ENCODE measurements around the gene NLGN4Y. TPM values are rescaled to one million over a fixed set of nuclear protein-coding genes. Genes with fewer than 3 reads are reported as not detected.

NLGN4Y gene
- total and polyA plus RNA-seq, 10 donors = 0.35 to 11.1 (median 1.8) TPM; not detected in 6

DNA sequence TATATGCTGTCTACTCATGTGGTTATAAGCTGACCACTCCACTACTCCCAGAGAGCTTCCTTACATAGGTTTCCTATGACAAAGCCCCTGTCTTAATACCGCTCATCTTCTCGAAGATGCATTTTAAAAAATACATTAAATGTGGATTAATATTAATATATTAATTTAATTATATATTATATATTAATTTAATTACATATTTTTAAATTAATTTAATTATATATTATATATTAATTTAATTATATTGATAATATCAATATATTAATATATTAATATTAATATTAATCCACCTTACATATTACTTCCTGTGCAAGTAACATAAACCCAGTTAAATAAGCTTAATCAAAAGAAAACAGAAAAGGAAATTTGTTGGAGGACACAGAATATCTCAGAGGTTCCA lies 19.7 kb upstream of the NLGN4Y start:
- Histone ChIP-seq H3K27me3 (replicated peaks in 1 of 7) (no peaks in the 10 kb centered on the region), H3K27ac (no peak overlapping the region), H3K36me3 (no peaks in the 10 kb centered on the region), H3K4me1 (no peaks in the 10 kb centered on the region), H3K9me3 (no peaks in the 10 kb centered on the region), H3K4me3 (no peak overlapping the region)
- TF ChIP-seq, protein P1, sequence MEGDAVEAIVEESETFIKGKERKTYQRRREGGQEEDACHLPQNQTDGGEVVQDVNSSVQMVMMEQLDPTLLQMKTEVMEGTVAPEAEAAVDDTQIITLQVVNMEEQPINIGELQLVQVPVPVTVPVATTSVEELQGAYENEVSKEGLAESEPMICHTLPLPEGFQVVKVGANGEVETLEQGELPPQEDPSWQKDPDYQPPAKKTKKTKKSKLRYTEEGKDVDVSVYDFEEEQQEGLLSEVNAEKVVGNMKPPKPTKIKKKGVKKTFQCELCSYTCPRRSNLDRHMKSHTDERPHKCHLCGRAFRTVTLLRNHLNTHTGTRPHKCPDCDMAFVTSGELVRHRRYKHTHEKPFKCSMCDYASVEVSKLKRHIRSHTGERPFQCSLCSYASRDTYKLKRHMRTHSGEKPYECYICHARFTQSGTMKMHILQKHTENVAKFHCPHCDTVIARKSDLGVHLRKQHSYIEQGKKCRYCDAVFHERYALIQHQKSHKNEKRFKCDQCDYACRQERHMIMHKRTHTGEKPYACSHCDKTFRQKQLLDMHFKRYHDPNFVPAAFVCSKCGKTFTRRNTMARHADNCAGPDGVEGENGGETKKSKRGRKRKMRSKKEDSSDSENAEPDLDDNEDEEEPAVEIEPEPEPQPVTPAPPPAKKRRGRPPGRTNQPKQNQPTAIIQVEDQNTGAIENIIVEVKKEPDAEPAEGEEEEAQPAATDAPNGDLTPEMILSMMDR (IDR thresholded peaks at IDR 0.05 in 8 of 11, conservative IDR thresholded peaks at IDR 0.05 in 3 of 11) = no peak
- TF ChIP-seq POLR2AphosphoS5 (IDR thresholded peaks at IDR 0.05) (no peak), POLR2A (IDR thresholded peaks at IDR 0.05) (no peak)
- intact Hi-C loops (cut with DNase I; ENCODE audit: low total_unique reads) = no loop called here
- WGBS, 5 donors = 86 to 98% (median 95%) methylated on average over 2 of the region's 2 CpGs; no CpG with 5 or more reads in 2 of the 5 donors
- no peak for DNase-seq

DNA sequence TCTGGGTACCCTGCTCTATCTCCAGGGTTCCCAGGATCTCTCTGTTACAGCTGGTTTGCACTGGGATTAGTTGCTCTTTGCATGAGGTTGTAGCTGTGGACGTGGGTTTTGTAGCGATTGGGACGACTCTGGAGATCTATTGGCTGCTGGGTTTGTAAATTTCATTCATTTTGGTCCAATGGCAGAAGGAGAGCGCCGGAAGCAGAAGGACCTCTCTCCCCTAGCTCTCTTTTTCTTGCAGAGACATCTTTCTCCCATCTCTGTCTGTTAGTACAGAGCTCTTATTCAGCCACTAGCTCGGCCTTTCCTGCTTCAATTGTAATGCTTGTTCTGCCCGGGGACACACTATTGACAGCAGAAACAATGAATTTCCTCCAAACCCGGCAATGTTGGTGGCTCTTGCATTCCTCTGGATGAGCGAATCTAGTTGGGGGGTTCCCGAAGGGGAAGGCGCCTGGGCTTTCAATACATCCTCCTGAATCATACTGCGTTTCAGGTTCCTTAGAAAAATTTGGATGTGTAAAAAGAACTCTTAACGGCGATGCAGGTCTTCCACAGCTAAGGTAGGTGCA lies 1.9 kb upstream of the NLGN4Y start:
- Histone ChIP-seq H3K27me3 (replicated peaks in 1 of 7) (peaks cover 0 to 36% (median 0%) of the 10 kb centered on the region in 7 donors), H3K27ac (no peak overlapping the region), H3K36me3 (no peaks in the 10 kb centered on the region), H3K9me3 (no peaks in the 10 kb centered on the region), H3K4me3 (no peak overlapping the region), H3K4me1 (no peaks in the 10 kb centered on the region)
- intact Hi-C loops (cut with DNase I; ENCODE audit: low total_unique reads) = no loop called here
- no peak for DNase-seq
- 5 to 8% (median 5%) methylated on average over 14 of the region's 14 CpGs; no CpG with 5 or more reads in 2 of the 5 donors for WGBS, 5 donors
- TF ChIP-seq, protein P1 (IDR thresholded peaks at IDR 0.05 in 8 of 11, conservative IDR thresholded peaks at IDR 0.05 in 3 of 11) = no peak
- TF ChIP-seq POLR2AphosphoS5 (IDR thresholded peaks at IDR 0.05) (no peak), POLR2A (IDR thresholded peaks at IDR 0.05) (no peak)

DNA sequence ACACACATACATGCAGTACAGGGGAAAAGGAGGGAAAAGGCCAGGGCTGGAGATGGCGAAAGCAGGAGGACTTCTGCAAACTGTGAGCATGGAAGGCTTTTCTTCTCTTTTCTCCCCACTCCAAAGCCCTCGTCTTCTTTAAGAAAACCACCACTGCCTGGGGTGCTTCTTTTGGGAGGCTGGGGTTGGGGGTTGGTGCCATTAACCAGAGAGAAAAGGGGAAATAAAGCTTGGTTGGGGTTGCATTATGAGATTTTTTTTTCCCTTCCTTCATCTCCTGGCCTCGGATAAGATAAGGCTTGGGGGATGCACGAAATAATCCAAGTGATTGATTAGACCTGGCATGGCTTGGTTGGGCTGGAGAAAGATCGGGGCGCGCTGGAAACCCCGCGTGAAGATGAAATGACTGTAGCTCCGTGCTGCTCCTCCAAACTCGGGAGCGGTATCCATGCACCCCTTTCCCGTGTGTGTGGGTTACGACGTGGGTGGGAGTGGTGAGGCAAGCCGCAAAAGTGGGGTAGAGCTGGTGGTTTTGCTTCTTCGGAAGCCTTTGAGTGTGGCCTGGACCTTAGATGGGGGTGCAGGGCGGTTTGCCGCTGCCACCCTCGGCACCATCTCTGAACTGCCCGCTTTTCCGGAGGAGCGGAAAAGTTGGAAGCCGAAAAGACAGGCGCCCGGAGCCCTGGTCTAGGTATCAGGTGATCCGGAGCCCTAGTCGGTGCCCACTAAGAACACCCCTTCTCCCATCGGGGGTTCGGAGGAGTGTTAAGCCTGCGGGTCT lies 648 bp upstream of the NLGN4Y start:
- peaks cover 0 to 36% (median 0%) of the 10 kb centered on the region in 7 donors for H3K27me3 ChIP-seq (replicated peaks in 1 of 7)
- no peaks in the 10 kb centered on the region for H3K36me3 ChIP-seq
- DNase-seq = no peak
- intact Hi-C loops (cut with DNase I; ENCODE audit: low total_unique reads) = no loop called here
- H3K27ac ChIP-seq = no peak overlapping the region
- TF ChIP-seq POLR2AphosphoS5 (IDR thresholded peaks at IDR 0.05) = no peak
- TF ChIP-seq, protein P1 (IDR thresholded peaks at IDR 0.05 in 8 of 11, conservative IDR thresholded peaks at IDR 0.05 in 3 of 11) = no peak
- no peaks in the 10 kb centered on the region for H3K4me1 ChIP-seq
- H3K4me3 ChIP-seq = peak overlapping the region in 3 of 8 donors; percentile 25 to 43 (median 37)
- WGBS, 5 donors = 3 to 7% (median 6%) methylated on average over 12 to 31 of the region's 31 CpGs; no CpG with 5 or more reads in 2 of the 5 donors
- H3K9me3 ChIP-seq = no peaks in the 10 kb centered on the region

DNA sequence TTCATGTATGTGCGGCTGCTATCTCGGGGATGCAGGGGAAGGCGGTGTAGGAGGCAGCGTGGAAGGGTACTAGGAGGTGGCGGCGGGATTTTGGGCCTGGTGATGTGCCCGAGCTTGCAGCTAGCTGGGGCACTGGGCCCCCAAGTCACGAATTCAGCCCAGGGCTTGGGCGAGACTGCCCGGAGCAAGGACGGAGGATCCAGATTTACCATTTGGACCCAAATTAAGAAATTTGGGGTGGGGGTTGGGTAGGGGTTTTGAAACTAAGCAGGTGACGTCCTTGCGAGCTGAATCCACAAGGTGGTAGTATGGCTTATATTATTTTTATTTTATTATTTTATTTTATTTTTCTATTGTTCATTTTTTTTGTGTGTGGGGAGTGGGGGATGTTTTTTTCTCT lies 986 bp downstream of the NLGN4Y start:
- Histone ChIP-seq H3K4me3 (peak overlapping the region in 3 of 8 donors; percentile 25 to 43 (median 37)), H3K27me3 (replicated peaks in 1 of 7) (peaks cover 0 to 36% (median 0%) of the 10 kb centered on the region in 7 donors), H3K9me3 (no peaks in the 10 kb centered on the region), H3K4me1 (no peaks in the 10 kb centered on the region), H3K27ac (no peak overlapping the region), H3K36me3 (no peaks in the 10 kb centered on the region)
- no peak for TF ChIP-seq POLR2AphosphoS5 (IDR thresholded peaks at IDR 0.05)
- TF ChIP-seq POLR2A (IDR thresholded peaks at IDR 0.05) = no peak
- TF ChIP-seq, protein P1 (IDR thresholded peaks at IDR 0.05 in 8 of 11, conservative IDR thresholded peaks at IDR 0.05 in 3 of 11) = no peak
- intact Hi-C loops (cut with DNase I; ENCODE audit: low total_unique reads) = no loop called here
- no peak for DNase-seq
- 1 to 8% (median 4%) methylated on average over 9 to 13 of the region's 13 CpGs; no CpG with 5 or more reads in 2 of the 5 donors for WGBS, 5 donors
